HG03439 (cell line): ENCODE results near the gene P2RY2.
"Not testable (repeated sequence)": the region's sequence is repeated elsewhere in the genome, so short reads cannot be mapped to it uniquely, and the experiment has no call there.

Experiments
- ATAC-seq: cut with Tn5 transposase; IDR thresholded peaks from one replicate; pipeline ENCODE4 v1.9.1; 2021; ENCODE audit warnings: mild to moderate bottlenecking, moderate library complexity; ENCODE audit not compliant: unreplicated experiment

Gene P2RY2

GRCh38 chr11:73265853-73266645 is 48.0 kb downstream of the P2RY2 start:
- no peak for ATAC-seq

- no peak for ATAC-seq
Observed at GRCh38 chr11:73266646-73267020, 48.6 kb downstream of the P2RY2 start.

GRCh38 chr11:73267122-73267846 is 49.2 kb downstream of the P2RY2 start:
- no peak for ATAC-seq

- no peak for ATAC-seq
Observed at GRCh38 chr11:73267906-73268540, 49.9 kb downstream of the P2RY2 start.

GRCh38 chr11:73268671-73269271 is 50.7 kb downstream of the P2RY2 start:
- no peak for ATAC-seq

GRCh38 chr11:73269459-73270015 is 51.5 kb downstream of the P2RY2 start:
- ATAC-seq = no peak

- no peak for ATAC-seq
Observed at GRCh38 chr11:73270016-73270854, 52.2 kb downstream of the P2RY2 start.

GRCh38 chr11:73270855-73271477 is 52.9 kb downstream of the P2RY2 start:
- no peak for ATAC-seq

GRCh38 chr11:73271478-73271865 is 53.4 kb downstream of the P2RY2 start:
- not testable (repeated sequence) for ATAC-seq

GRCh38 chr11:73271936-73272679 is 54.0 kb downstream of the P2RY2 start, which contains the start of gene P2RY6:
P2RY6 (plus strand) TSS chr11:73272338; CDS start chr11:73296519, 24,181 bp downstream.
- no peak for ATAC-seq

GRCh38 chr11:73272680-73273038 is 54.6 kb downstream of the P2RY2 start:
- ATAC-seq = no peak

GRCh38 chr11:73273222-73273895 is 55.3 kb downstream of the P2RY2 start:
- no peak for ATAC-seq

GRCh38 chr11:73274191-73274590 is 56.1 kb downstream of the P2RY2 start:
- ATAC-seq = not testable (repeated sequence)

GRCh38 chr11:73274722-73275380 is 56.8 kb downstream of the P2RY2 start:
- no peak for ATAC-seq

- no peak for ATAC-seq
Observed at GRCh38 chr11:73275381-73275750, 57.3 kb downstream of the P2RY2 start.

GRCh38 chr11:73277467-73277866 is 59.4 kb downstream of the P2RY2 start:
- ATAC-seq = no peak

- no peak for ATAC-seq
Observed at GRCh38 chr11:73280626-73281025, 62.5 kb downstream of the P2RY2 start.

GRCh38 chr11:73281201-73281741 is 63.2 kb downstream of the P2RY2 start:
- ATAC-seq = no peak
